H1 (cell line): ENCODE results near the gene UBE3B. TPM values are rescaled to one million over a fixed set of nuclear protein-coding genes. Genes with fewer than 3 reads are reported as not detected.

Experiments used
- CTCF ChIA-PET: fragments of 300-600 bp; sonication (Branson Sonifier 250); formaldehyde crosslinking; loops from one replicate; lab custom pipeline; 2021; ENCODE audit not compliant: partially characterized antibody; lab: Charles Lee
- POLR2A ChIA-PET: fragments of 300-600 bp; sonication (Branson Sonifier 250); formaldehyde crosslinking; loops from one replicate; lab custom pipeline; 2021; ENCODE audit warnings: inconsistent platforms; ENCODE audit not compliant: partially characterized antibody; lab: Charles Lee
- DNase-seq, 2 experiments: peaks; one replicate each; pipeline versions ENCODE4 v3.0.0 to v3.0.0-alpha.2; 2010 to 2022; ENCODE audit warnings: low spot score in 2 of 2, low read depth in 1 of 2, mixed read lengths in 1 of 2
- FAIRE-seq: peaks from 2 replicates; lab custom pipeline; 2011; peaks lifted over from hg19 to GRCh38; lab: Jason Lieb, UNC
- H2AFZ ChIP-seq: 2 replicates; pipeline ENCODE4 v1.8.1; 2012; ENCODE audit warnings: low read length, inconsistent platforms
- H2AK5ac ChIP-seq: 2 replicates; pipeline ENCODE4 v1.6.1; 2013; ENCODE audit warnings: low read depth, low read length
- H2BK120ac ChIP-seq: replicated peaks from 2 replicates; pipeline ENCODE3; 2013; ENCODE audit warnings: low read depth, low read length, inconsistent platforms
- H2BK12ac ChIP-seq: 2 replicates; pipeline ENCODE4 v1.6.1; 2013; ENCODE audit warnings: low read depth, low read length
- H2BK15ac ChIP-seq: 2 replicates; pipeline ENCODE4 v1.6.1; 2013; ENCODE audit warnings: low read length
- H2BK20ac ChIP-seq: 2 replicates; pipeline ENCODE4 v1.6.1; 2013; ENCODE audit warnings: low read length
- H2BK5ac ChIP-seq: 2 replicates; pipeline ENCODE4 v1.6.1; 2013; ENCODE audit warnings: low read depth, low read length
- H3K14ac ChIP-seq: 2 replicates; pipeline ENCODE4 v1.6.1; 2013; ENCODE audit warnings: inconsistent platforms; ENCODE audit not compliant: insufficient read length
- H3K18ac ChIP-seq: 2 replicates; pipeline ENCODE4 v1.6.1; 2013; ENCODE audit warnings: low read length; ENCODE audit errors: extremely low read depth
- H3K23ac ChIP-seq: 2 replicates; pipeline ENCODE4 v1.6.1; 2013; ENCODE audit warnings: inconsistent platforms; ENCODE audit not compliant: insufficient read length
- H3K23me2 ChIP-seq: 2 replicates; pipeline ENCODE4 v1.6.1; 2013; ENCODE audit warnings: low read depth, low read length
- H3K27ac ChIP-seq: 2 replicates; pipeline ENCODE4 v1.6.1; 2011; ENCODE audit warnings: low read depth, low read length, inconsistent platforms
- H3K27me3 ChIP-seq, 4 experiments: replicated peaks in 1 of 4; 1 replicate in 1 of 4; 2 replicates in 3 of 4; pipeline versions ENCODE4 v1.6.1 to v1.8.1; 2011 to 2013; ENCODE audit warnings: low read length in 3 of 4, mild to moderate bottlenecking in 3 of 4, inconsistent platforms in 2 of 4, mixed read lengths in 2 of 4, moderate library complexity in 1 of 4; ENCODE audit not compliant: control insufficient read depth in 3 of 4, insufficient read depth in 3 of 4; ENCODE audit errors: extremely low read depth in 1 of 4
- H3K36me3 ChIP-seq, 4 experiments: 2 replicates each; pipeline versions ENCODE4 v1.6.1 to v1.8.1; 2011 to 2013; ENCODE audit warnings: mild to moderate bottlenecking in 4 of 4, low read length in 3 of 4, moderate library complexity in 2 of 4, control low read depth in 1 of 4, inconsistent platforms in 1 of 4; ENCODE audit not compliant: insufficient read depth in 4 of 4, control insufficient read depth in 2 of 4
- H3K4ac ChIP-seq: replicated peaks from 2 replicates; pipeline ENCODE3; 2013; ENCODE audit warnings: low read length, low read depth, mixed read lengths, inconsistent platforms; ENCODE audit not compliant: insufficient read length
- H3K4me1 ChIP-seq, 4 experiments: replicated peaks in 1 of 4; 1 replicate in 1 of 4; 2 replicates in 3 of 4; pipeline versions ENCODE4 v1.6.1 to v1.8.1; 2011 to 2013; ENCODE audit warnings: low read length in 3 of 4, inconsistent platforms in 2 of 4, mixed read lengths in 1 of 4; ENCODE audit not compliant: insufficient read depth in 4 of 4, control insufficient read depth in 3 of 4
- H3K4me2 ChIP-seq, 2 experiments: 2 replicates each; pipeline versions ENCODE4 v1.6.1 to v1.8.1; 2011 to 2013; ENCODE audit warnings: low read depth in 2 of 2, low read length in 2 of 2, control low read depth in 1 of 2, inconsistent platforms in 1 of 2, mild to moderate bottlenecking in 1 of 2; ENCODE audit not compliant: insufficient read depth in 1 of 2
- H3K4me3 ChIP-seq, 4 experiments: fragments of 200-600, 300-600 bp in 1 of 4; sonication (generic), shearing (Covaris generic), sonication (Bioruptor Twin) in 1 of 4; 2 replicates each; pipeline versions ENCODE4 v1.5.1 to v1.8.1; 2011 to 2016; ENCODE audit warnings: low read length in 4 of 4, low read depth in 3 of 4, control low read depth in 2 of 4, inconsistent platforms in 2 of 4, mild to moderate bottlenecking in 2 of 4, mixed read lengths in 1 of 4, moderate library complexity in 1 of 4; ENCODE audit not compliant: insufficient read depth in 2 of 4; ENCODE audit errors: extremely low read depth in 1 of 4
- H3K56ac ChIP-seq: replicated peaks from 2 replicates; pipeline ENCODE3; 2013; ENCODE audit warnings: low read depth, mild to moderate bottlenecking, mixed read lengths, low read length, inconsistent platforms; ENCODE audit not compliant: insufficient read length
- H3K79me1 ChIP-seq: 2 replicates; pipeline ENCODE4 v1.6.1; 2013; ENCODE audit warnings: low read depth, low read length, control low read depth
- H3K79me2 ChIP-seq, 2 experiments: 2 replicates each; pipeline versions ENCODE4 v1.6.1 to v1.8.1; 2012 to 2013; ENCODE audit warnings: low read length in 2 of 2, mild to moderate bottlenecking in 2 of 2, inconsistent platforms in 1 of 2; ENCODE audit not compliant: insufficient read depth in 2 of 2, control insufficient read depth in 1 of 2
- H3K9ac ChIP-seq, 4 experiments: replicated peaks in 1 of 4; 1 replicate in 1 of 4; 2 replicates in 3 of 4; pipeline versions ENCODE4 v1.6.1 to v1.8.1; 2011 to 2013; ENCODE audit warnings: low read depth in 3 of 4, low read length in 3 of 4, control low read depth in 2 of 4, mild to moderate bottlenecking in 2 of 4, moderate library complexity in 2 of 4, inconsistent platforms in 1 of 4; ENCODE audit errors: extremely low read depth in 1 of 4
- H3K9me3 ChIP-seq, 2 experiments: 2 replicates each; pipeline versions ENCODE4 v1.6.1 to v1.8.1; 2012 to 2013; ENCODE audit warnings: mild to moderate bottlenecking in 2 of 2, moderate library complexity in 2 of 2, control low read depth in 1 of 2, inconsistent platforms in 1 of 2, low read depth in 1 of 2, low read length in 1 of 2, mixed read lengths in 1 of 2; ENCODE audit not compliant: insufficient read depth in 2 of 2
- H4K20me1 ChIP-seq, 2 experiments: replicated peaks in 1 of 2; 2 replicates each; pipeline versions ENCODE3 to v1.8.1; 2011 to 2013; ENCODE audit warnings: inconsistent platforms in 2 of 2, low read length in 2 of 2, mild to moderate bottlenecking in 1 of 2; ENCODE audit not compliant: insufficient read depth in 2 of 2, control insufficient read depth in 1 of 2
- H4K5ac ChIP-seq: 2 replicates; pipeline ENCODE4 v1.6.1; 2013; ENCODE audit warnings: low read length, low read depth, mixed read lengths, inconsistent platforms; ENCODE audit not compliant: insufficient read length
- H4K8ac ChIP-seq: 2 replicates; pipeline ENCODE4 v1.8.0; 2013; ENCODE audit warnings: mild to moderate bottlenecking, moderate library complexity, low read length, inconsistent platforms; ENCODE audit not compliant: insufficient read depth; ENCODE audit errors: extremely low read depth
- H4K91ac ChIP-seq: replicated peaks from 2 replicates; pipeline ENCODE3; 2013; ENCODE audit warnings: low read length, mixed read lengths, inconsistent platforms; ENCODE audit not compliant: insufficient read length
- ASH2L ChIP-seq: fragments of 200-600, 300-600 bp; sonication (generic); IDR thresholded peaks from one replicate; pipeline ENCODE4 v1.7.1; 2017; ENCODE audit warnings: low read length
- BACH1 ChIP-seq: IDR thresholded peaks from 2 replicates; pipeline ENCODE4 v1.6.1; 2012; ENCODE audit warnings: low read length, improper control_type of control experiment
- CEBPB ChIP-seq: IDR thresholded peaks from 2 replicates; pipeline ENCODE4 v1.6.1; 2012; ENCODE audit warnings: low read depth, low read length
- CHD2 ChIP-seq: IDR thresholded peaks from 2 replicates; pipeline ENCODE4 v1.6.1; 2012; ENCODE audit warnings: low read length, improper control_type of control experiment
- HDAC2 ChIP-seq, 2 experiments: fragments of 300-600 bp in 1 of 2; sonication (generic) in 1 of 2; IDR thresholded peaks; 2 replicates each; pipeline ENCODE4 v1.6.1; 2011 to 2012; ENCODE audit warnings: low read depth in 2 of 2, low read length in 2 of 2, mild to moderate bottlenecking in 2 of 2, moderate library complexity in 2 of 2, borderline replicate concordance in 1 of 2, inconsistent platforms in 1 of 2
- HDAC6 ChIP-seq: IDR thresholded peaks from one replicate; pipeline ENCODE4 v1.7.1; 2012; ENCODE audit warnings: low read depth, mild to moderate bottlenecking, inconsistent platforms, low read length, moderate library complexity
- JUN ChIP-seq: IDR thresholded peaks from 2 replicates; pipeline ENCODE4 v1.6.1; 2011; ENCODE audit warnings: low read depth, mild to moderate bottlenecking, improper control_type of control experiment, low read length
- JUND ChIP-seq: IDR thresholded peaks from 2 replicates; pipeline ENCODE4 v1.6.1; 2011; ENCODE audit warnings: mild to moderate bottlenecking, improper control_type of control experiment, low read length
- KDM1A ChIP-seq: fragments of 200-600, 300-600 bp; sonication (generic); IDR thresholded peaks from 2 replicates; pipeline ENCODE4 v1.7.1; 2016; ENCODE audit warnings: mild to moderate bottlenecking, low read length, borderline replicate concordance
- NANOG ChIP-seq: IDR thresholded peaks from 2 replicates; pipeline ENCODE4 v1.6.1; 2011; ENCODE audit warnings: low read length, low read depth, mild to moderate bottlenecking, inconsistent platforms; ENCODE audit not compliant: insufficient read depth, poor library complexity, severe bottlenecking
- POLR2A ChIP-seq, 2 experiments: IDR thresholded peaks; 1 replicate in 1 of 2; 2 replicates in 1 of 2; pipeline ENCODE4 v1.6.1; 2011; ENCODE audit warnings: low read depth in 2 of 2, low read length in 2 of 2, mild to moderate bottlenecking in 2 of 2; ENCODE audit errors: control extremely low read depth in 1 of 2
- POLR2AphosphoS5 ChIP-seq: IDR thresholded peaks from 2 replicates; pipeline ENCODE4 v1.6.1; 2011; ENCODE audit warnings: low read depth, low read length
- POU5F1 ChIP-seq: IDR thresholded peaks from 2 replicates; pipeline ENCODE4 v1.6.1; 2011; ENCODE audit warnings: low read depth, mild to moderate bottlenecking, low read length, moderate library complexity
- SIRT6 ChIP-seq: IDR thresholded peaks from one replicate; pipeline ENCODE4 v1.7.1; 2012; ENCODE audit warnings: low read length, inconsistent platforms
- SP1 ChIP-seq: IDR thresholded peaks from 2 replicates; pipeline ENCODE4 v1.6.1; 2011; ENCODE audit warnings: low read depth, low read length
- SP4 ChIP-seq: IDR thresholded peaks from 2 replicates; pipeline ENCODE4 v1.6.1; 2012; ENCODE audit warnings: low read length, inconsistent platforms
- TAF7 ChIP-seq: optimal IDR thresholded peaks from 2 replicates; pipeline ENCODE3; 2011; ENCODE audit warnings: low read depth, mild to moderate bottlenecking, inconsistent platforms, low read length, moderate library complexity, borderline replicate concordance
- YY1 ChIP-seq: IDR thresholded peaks from 2 replicates; pipeline ENCODE4 v1.6.1; 2011; ENCODE audit warnings: low read depth, mild to moderate bottlenecking, low read length
- polyA plus RNA-seq, 7 experiments: library from polyadenylated mRNA; depleted of rRNA in 3 of 7; stranded (reverse) in 5 of 7; unstranded in 2 of 7; fragments of >200 nt in 5 of 7; fragments of 200-250 nt in 2 of 7; gene quantifications; 1 replicate in 5 of 7; 2 replicates in 1 of 7; 4 replicates in 1 of 7; pipeline versions ENCODE4 v1.2.1 to v1.2.3, GENCODE V29; 2011 to 2013; ENCODE audit warnings: missing spikeins in 2 of 7, mixed read lengths in 2 of 7
- total RNA-seq: library from RNA; stranded (reverse); fragmentation: NEBNext Ultra II Directional; extraction: Animal tissue kit (Norgen Biotek cat#: 25700); gene quantifications from 2 replicates; pipeline ENCODE4 v1.2.1, GENCODE V29; 2021

The UBE3B gene
- total and polyA plus RNA-seq, 2 of the 8 experiments (the other 6 are each of a cell fraction or from before 2014, with no cell fraction given), result 14.0 to 21.1 TPM

DNA sequence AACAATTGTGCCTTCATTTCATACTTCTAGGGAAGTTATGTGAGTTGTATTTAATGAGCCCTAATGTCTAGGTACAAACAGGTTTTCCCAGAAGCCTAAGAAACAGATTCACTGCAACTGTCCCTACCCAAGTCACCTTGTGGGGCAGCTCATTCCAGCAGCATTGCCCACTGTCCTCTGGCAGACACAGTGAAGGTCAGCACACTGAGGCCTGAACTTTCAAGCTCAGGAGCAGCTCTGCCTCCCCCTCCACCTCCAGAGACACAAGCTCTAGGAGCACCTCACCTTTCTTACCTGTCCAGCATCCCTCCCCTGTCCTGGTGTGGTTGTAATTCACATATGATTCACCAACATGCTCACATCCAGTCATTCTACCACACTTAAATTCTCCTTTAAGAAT is 15.7 kb downstream of the UBE3B start:
- CTCF ChIA-PET, result interaction anchor here (1.6 to 3.4 kb wide), 3 partner anchors 23 to 100 kb away, joined by 4 to 14 read pairs (median 6); no protein-coding TSS in a partner anchor
- no peak for FAIRE-seq

More for the DNA sequence above, 15.7 kb downstream of the UBE3B start:
- H2BK5ac ChIP-seq, result no peak overlapping the region
- H3K23me2 ChIP-seq, result no peaks in the 10 kb centered on the region
- H3K4me3 ChIP-seq, result no peak overlapping the region
- H3K36me3 ChIP-seq, result peaks cover 3 to 46% (median 28%) of the 10 kb centered on the region in 4 experiments; a peak in 7 of 8 replicates
- no peak overlapping the region for H3K23ac ChIP-seq
- H3K56ac ChIP-seq, result no peak overlapping the region
- H3K79me1 ChIP-seq, result no peaks in the 10 kb centered on the region
- no peak overlapping the region for H3K4me2 ChIP-seq
- 0 out of 4 replicates have a peak, but pooled peaks cover 0 to 4% of the 10 kb centered on the region in 2 experiments for H3K9me3 ChIP-seq
- H2BK12ac ChIP-seq, result no peak overlapping the region
- H4K20me1 ChIP-seq, result no peaks in the 10 kb centered on the region
- H4K8ac ChIP-seq, result no peak overlapping the region
- no peak overlapping the region for H2BK120ac ChIP-seq
- H2AFZ ChIP-seq, result no peak overlapping the region
- DNase-seq, result no peak
- no peak overlapping the region for H4K91ac ChIP-seq
- no peak overlapping the region for H4K5ac ChIP-seq
- H2AK5ac ChIP-seq, result no peak overlapping the region
- H3K27ac ChIP-seq, result no peak overlapping the region
- POLR2A ChIA-PET, result interaction anchor here (2.0 kb wide), 1 partner anchor 16 kb away, joined by 8 read pairs; the partner anchor contains the start of genes KCTD10 and UBE3B
- TF ChIP-seq POLR2A (IDR thresholded peaks at IDR 0.05; ENCODE audit: control extremely low read depth in 1 of 2, low read depth in 2 of 2, low read length in 2 of 2) (no peak), BACH1 (no peak), JUN (no peak), JUND (no peak), POLR2AphosphoS5 (no peak), SP1 (no peak), SP4 (no peak), TAF7 (no peak), KDM1A (no peak), NANOG (no peak), HDAC6 (no peak), HDAC2 (IDR thresholded peaks at IDR 0.05; ENCODE audit: borderline replicate concordance in 1 of 2, low read depth in 2 of 2, low read length in 2 of 2) (no peak), YY1 (no peak), POU5F1 (no peak), SIRT6 (no peak), ASH2L (no peak), CEBPB (no peak), CHD2 (no peak)
- H2BK20ac ChIP-seq, result no peak overlapping the region
- no peak overlapping the region for H3K4ac ChIP-seq
- no peak overlapping the region for H3K18ac ChIP-seq
- H3K14ac ChIP-seq, result no peak overlapping the region
- H3K27me3 ChIP-seq, result no peaks in the 10 kb centered on the region
- H3K79me2 ChIP-seq, result no peaks in the 10 kb centered on the region
- no peaks in the 10 kb centered on the region for H3K4me1 ChIP-seq
- H3K9ac ChIP-seq, result no peak overlapping the region
- H2BK15ac ChIP-seq, result no peak overlapping the region
